GM12864 (cell line): ENCODE measurements around the gene CTDP1.

ENCODE experiments used
- DNase-seq: peaks from one replicate; pipeline ENCODE4 v3.0.0-alpha.2; 2011; ENCODE audit warnings: low read depth
- H3K4me3 ChIP-seq: 2 replicates; pipeline ENCODE4 v1.5.1; 2011; ENCODE audit warnings: mild to moderate bottlenecking, low read depth, low read length, control low read depth
- TF ChIP-seq, protein P1 (sequence below): IDR thresholded peaks from 2 replicates; pipeline ENCODE4 v1.5.1; 2011; ENCODE audit warnings: low read depth, mild to moderate bottlenecking, moderate library complexity, low read length, control low read depth, inconsistent platforms; ENCODE audit errors: missing control alignments

CTDP1 gene

DNA sequence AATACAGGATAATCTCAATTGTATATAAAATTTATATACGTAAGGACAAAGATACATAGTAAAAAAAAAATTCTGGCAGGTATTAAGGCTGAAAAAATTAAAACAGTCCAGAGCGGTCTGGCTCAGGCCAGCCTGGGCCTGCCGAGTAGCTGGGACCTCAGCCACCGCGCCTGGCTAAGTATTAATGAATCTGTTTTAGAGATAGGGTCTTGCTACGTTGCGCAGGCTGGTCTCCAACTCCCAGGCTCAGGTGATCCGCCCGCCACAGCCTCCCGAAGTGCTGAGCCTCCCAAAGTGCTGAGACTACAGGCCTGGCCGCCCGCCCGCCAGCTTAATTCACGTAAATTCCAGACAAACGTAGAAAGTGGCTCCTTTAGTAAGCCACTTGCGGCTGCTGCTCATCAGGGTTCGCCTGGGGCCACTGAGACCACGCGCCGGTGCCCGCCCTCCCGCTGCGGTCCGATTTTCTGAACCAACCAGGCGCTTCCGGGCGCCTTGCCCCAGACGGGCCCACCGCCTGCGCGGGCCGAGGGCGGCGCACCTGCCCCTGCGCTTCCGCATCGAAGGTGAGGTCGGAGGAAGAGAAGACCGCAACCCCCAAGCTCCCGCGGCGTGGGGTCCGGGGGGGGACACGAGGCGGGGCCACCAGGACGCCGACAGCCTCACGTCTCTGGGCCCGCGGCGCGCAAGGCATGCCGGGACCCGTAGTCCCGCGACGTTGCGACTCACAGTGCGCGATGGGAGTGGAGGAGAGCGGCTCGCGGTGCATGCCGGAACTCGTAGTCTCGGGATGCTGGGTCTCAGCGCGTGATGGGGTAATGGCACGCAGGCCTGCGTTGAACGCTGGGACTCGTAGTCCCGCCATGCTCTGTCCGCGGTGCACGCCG lies 695 bp upstream of the CTDP1 start:
- peak overlapping the region; percentile 94 for H3K4me3 ChIP-seq
- DNase-seq: peak; percentile 98
- TF ChIP-seq, protein P1, sequence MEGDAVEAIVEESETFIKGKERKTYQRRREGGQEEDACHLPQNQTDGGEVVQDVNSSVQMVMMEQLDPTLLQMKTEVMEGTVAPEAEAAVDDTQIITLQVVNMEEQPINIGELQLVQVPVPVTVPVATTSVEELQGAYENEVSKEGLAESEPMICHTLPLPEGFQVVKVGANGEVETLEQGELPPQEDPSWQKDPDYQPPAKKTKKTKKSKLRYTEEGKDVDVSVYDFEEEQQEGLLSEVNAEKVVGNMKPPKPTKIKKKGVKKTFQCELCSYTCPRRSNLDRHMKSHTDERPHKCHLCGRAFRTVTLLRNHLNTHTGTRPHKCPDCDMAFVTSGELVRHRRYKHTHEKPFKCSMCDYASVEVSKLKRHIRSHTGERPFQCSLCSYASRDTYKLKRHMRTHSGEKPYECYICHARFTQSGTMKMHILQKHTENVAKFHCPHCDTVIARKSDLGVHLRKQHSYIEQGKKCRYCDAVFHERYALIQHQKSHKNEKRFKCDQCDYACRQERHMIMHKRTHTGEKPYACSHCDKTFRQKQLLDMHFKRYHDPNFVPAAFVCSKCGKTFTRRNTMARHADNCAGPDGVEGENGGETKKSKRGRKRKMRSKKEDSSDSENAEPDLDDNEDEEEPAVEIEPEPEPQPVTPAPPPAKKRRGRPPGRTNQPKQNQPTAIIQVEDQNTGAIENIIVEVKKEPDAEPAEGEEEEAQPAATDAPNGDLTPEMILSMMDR: no peak

DNA sequence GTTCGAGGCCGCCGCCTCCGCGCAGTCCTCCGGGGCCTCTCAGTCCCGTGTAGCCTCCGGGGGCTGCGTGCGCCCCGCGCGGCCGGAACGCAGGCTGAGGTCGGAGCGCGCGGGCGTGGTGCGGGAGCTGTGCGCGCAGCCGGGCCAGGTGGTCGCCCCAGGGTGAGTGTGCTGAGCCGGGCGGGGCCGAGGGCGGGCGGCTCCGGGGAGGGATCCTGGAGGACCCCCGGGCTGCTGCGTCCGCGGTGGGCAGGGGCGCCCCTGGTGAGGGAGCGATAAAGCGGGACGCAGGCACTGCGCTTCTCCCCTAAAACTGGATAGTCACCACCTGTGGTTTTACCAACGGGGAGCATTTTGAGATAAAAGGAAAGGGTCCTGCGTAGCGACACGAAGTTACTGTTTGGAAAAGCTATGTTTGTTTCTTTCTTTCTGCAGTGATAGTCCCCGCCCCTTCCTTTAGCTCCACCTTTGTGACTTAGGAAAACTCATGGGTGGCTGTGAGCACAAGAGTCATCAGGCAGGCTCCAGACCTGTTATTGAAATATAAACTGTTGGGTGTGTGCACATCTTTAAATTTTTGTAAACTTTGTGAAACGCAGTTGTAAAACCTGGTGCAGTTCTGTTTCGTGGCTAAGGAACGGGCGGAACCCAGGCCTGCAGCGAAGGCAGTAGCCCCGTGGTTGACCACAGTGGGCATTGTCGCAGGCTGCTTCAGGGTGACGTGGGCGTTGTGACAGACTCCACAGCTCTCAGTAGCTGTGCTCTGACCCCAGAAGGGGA lies 687 bp downstream of the CTDP1 start:
- TF ChIP-seq, protein P1: no peak
- DNase-seq: no peak
- H3K4me3 ChIP-seq: peak overlapping the region; percentile 94

DNA sequence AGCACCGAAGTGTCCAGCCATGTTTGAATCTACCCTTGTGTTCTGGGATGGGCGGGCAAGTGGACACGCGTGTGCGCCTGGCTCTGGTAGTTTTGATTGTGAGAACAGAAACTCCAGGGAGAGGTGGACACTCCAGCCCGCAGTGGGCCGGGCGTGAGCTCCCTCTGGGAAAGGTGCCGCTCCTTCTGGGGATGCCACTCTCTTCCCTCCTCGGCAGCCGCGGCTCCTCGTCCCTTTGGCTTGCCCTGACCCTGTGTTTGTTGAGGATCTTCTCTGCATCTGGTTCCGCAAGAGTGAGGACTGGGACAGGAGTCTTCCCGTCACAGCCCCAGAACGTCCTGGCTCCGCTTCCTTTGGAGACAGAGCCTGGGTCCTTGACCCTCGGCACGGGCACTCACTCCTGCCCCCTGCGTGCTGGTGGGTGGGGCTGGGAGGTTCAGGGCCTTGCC lies 1.3 kb downstream of the CTDP1 start:
- peak overlapping the region; percentile 94 for H3K4me3 ChIP-seq
- TF ChIP-seq, protein P1: no peak
- no peak for DNase-seq

DNA sequence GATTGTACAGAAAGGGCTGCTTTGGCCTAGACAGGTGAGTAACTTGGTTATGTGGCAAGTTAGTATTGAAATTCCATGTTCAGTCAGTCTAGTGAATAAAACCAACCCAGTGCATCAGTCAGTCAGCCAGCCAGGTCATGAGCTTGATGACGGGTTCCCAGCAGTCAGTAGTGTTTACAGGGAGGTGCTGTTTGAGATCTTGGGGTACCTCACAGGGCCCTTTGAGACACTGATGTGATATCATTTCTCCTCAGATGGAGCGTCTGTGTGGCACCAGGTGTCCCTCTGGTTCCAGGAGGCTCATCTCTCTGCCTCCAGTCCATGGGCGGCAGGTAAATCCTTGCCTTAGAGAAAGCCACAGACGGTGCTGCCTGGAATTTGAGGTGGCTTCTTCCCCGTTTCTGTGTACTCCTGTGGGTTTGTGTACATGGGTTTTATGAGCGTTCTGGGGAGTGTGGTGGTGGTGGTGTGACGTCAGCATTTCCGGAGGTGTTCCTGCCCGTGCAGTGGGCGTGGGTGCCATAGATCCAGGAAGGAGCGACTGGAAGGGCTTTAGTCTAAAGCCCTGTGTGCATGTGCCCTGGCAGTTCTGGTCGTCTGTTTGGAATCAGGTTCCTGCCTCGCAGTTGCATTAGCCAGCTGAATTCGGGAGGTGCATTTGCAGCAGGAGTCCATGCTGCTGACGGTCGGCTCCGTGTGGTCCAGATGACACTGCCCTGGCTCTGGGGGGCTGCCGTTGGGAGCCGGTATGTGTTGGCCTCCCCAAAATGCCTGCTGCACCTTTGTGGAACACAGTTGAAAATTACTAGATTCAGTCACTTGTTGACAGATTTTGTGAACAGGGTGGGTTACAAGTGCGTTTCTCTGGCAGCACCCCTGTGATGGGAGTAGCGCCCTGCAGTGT lies 2.1 kb downstream of the CTDP1 start:
- TF ChIP-seq, protein P1: no peak
- DNase-seq: no peak
- H3K4me3 ChIP-seq: no peak overlapping the region

DNA sequence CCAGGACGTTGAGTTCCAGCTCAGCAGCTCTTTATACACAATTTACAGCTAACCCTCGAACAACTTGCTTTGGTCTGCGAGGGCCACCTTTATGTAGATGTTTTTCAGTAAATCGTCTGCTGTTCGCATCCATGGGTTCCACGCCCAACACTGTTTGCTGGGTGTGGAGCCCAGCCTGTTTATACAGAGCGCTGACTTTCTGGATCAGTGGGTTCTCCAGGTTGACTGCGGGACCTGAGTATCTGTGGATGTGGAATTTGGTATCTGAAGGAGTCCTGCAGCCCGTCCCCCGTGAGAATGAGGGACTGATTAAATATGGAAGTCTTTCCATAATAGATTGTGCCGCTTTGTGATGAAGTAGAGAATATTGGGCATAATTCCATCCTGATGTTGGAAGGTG lies 2.9 kb downstream of the CTDP1 start:
- DNase-seq: no peak
- TF ChIP-seq, protein P1: no peak
- no peak overlapping the region for H3K4me3 ChIP-seq

DNA sequence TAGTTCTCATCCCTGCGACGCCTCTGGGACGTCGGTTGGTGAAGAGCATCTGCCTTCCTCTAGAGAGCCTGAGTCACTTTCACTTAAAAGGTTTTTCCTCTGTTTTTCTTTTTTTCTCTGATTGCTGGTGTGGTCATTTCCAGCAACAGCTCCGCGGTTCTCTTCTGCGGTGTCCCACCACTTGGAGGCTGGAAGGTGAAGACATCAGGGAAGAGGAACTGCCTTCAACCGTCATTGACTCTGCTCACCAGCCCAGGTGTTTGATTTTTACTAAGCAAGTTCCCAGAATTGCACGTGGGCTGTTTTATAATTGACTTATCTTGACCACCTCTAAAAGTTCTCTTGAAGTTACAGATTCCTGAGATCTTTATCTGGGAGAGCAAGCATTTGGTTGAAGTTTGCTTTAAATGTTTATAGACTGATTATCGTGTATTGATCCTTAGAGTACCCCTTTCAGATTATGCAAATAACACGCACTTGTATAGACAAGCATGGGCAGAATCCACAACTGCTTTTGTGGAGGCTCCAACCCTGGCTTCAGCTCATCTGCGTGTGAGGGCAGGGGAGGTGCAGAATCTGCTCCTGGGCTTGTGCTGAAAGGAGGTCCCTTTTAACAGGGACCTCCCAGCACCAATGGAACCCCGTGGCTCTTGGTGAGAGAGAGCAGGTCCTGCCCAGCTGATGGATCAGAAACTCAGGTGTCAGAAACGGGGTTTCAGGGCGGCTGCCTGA lies 3.5 kb downstream of the CTDP1 start:
- DNase-seq: no peak
- no peak overlapping the region for H3K4me3 ChIP-seq
- TF ChIP-seq, protein P1: no peak
